Measurements from ENCODE around the gene HERC3.

HERC3 gene

DNA sequence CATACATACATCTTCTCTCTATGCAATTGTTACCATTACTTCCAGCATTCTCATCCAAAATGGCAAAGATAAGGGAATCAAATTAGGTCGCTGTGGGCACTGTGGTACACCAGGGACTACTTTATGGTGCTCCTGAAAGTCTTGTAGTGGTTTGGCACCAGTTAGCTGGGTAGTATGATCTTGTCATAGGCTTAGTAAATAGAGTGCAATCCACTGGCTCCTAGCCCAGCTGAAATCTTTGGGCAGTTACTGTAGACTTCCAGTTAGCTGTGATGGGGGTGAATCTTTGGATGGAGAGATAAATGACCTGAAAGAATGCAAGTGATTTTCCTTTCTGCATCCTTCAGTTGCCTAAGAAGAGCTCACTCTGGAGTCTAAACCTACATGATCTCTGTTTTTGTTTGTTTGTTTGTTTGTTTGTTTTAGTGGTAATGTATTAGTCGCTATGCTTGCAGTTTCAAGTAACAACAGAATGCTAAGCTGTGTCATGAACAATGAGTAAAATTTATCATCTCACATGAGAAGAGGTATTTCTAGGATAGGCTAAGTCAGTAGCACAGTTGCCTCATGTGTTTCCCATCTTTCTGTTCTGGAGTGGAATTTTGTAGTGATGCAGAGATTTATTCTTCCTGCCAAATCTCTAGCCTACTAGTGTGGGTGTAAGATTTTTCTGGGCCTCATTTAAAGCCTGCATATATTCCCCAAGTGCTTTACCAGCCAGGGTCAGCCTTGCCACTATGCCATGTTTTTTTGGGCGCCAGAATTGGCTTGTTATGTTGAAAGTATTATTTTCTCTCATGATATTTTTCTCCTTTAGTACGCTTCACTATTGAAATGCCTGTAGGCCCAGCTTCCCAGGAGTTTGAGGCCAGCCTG lies 24.2 kb downstream of the HERC3 start:
- H3K4me3 ChIP-seq (ENCODE audit: low read depth, low read length) = no peak overlapping the region
- TF ChIP-seq, protein P1, sequence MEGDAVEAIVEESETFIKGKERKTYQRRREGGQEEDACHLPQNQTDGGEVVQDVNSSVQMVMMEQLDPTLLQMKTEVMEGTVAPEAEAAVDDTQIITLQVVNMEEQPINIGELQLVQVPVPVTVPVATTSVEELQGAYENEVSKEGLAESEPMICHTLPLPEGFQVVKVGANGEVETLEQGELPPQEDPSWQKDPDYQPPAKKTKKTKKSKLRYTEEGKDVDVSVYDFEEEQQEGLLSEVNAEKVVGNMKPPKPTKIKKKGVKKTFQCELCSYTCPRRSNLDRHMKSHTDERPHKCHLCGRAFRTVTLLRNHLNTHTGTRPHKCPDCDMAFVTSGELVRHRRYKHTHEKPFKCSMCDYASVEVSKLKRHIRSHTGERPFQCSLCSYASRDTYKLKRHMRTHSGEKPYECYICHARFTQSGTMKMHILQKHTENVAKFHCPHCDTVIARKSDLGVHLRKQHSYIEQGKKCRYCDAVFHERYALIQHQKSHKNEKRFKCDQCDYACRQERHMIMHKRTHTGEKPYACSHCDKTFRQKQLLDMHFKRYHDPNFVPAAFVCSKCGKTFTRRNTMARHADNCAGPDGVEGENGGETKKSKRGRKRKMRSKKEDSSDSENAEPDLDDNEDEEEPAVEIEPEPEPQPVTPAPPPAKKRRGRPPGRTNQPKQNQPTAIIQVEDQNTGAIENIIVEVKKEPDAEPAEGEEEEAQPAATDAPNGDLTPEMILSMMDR (IDR thresholded peaks at IDR 0.05; ENCODE audit: control insufficient read depth, extremely low read depth, insufficient read depth) = no peak
- DNase-seq (ENCODE audit: low read depth) = no peak

DNA sequence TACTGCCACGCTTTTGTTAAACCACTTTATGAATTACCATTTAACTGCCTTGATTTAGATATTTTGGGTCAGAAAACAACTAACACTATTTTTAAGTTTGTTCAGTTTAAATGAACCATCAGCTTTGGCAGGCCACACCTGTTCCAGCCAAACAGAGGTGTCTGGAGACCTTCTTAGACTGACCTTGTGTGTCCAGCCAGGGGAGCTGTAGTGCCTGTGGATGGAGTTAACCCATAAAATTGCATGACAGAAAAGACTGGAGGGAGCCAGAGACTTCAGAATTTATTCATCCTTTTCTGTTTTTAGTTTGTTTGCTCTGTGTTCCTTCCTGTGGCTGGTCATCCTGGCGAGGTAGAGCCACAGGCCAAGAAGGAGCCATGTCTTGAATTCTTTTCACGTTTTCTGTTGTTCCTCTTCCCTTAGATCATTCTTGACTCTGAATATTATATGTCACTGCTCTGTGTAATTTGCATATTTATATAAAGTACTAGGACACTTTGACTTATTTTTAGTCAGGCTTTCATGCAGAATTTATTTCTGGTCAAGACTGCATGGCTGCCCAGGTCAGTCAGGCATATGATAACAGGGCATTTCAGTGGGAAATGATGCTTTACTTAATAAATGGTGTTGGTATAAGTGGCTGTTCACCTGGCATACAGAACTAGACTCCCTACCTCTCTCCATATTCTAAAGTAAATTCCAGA lies 26.7 kb downstream of the HERC3 start:
- TF ChIP-seq, protein P1 (IDR thresholded peaks at IDR 0.05; ENCODE audit: control insufficient read depth, extremely low read depth, insufficient read depth) = no peak
- no peak for DNase-seq (ENCODE audit: low read depth)
- H3K4me3 ChIP-seq (ENCODE audit: low read depth, low read length) = no peak overlapping the region

DNA sequence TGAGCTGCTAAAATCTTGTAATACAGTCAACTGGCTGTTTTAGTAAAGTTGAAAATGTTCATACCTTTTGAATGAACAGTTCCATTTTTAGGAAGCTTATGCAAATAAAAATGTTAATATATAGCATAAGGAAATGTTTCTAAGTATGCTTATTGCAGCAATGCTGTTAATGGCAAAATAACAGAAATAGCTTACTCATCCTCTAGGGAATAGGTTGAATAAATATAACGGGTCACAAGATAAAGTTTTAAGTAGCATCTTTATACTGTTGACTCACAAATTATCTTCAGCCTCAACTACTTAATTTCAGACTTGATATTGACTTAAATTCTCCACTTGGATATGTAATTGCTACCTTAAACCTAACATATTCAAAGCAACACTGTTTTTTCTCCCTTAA lies 27.7 kb downstream of the HERC3 start:
- DNase-seq (ENCODE audit: low read depth) = no peak
- TF ChIP-seq, protein P1 (IDR thresholded peaks at IDR 0.05; ENCODE audit: control insufficient read depth, extremely low read depth, insufficient read depth) = no peak
- H3K4me3 ChIP-seq (ENCODE audit: low read depth, low read length) = no peak overlapping the region

DNA sequence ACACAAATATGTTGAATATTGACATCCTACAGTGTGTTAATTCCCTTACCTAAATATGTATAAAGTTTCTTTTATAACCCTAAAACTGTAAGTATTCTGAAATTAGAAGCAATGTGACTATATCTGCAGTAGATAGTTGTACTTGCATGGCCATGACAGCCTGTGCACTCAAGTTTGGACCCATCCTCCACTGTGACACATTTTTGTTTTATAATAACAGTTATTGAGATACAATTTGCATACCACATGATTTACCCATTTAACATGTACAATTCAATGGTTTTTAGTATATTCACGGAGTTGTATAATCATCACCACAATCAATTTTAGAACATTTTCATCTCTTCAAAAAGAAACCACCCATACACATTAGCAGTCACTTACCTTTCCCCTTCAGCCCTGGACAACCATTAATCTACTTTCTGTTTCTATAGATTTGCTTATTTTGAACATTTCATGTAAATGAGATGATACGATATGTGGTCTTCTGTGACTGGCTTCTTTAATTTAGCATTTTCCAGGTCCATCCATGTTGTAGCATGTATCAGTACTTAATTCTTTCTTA lies 29.6 kb downstream of the HERC3 start:
- no peak for DNase-seq (ENCODE audit: low read depth)
- H3K4me3 ChIP-seq (ENCODE audit: low read depth, low read length) = no peak overlapping the region
- TF ChIP-seq, protein P1 (IDR thresholded peaks at IDR 0.05; ENCODE audit: control insufficient read depth, extremely low read depth, insufficient read depth) = no peak

DNA sequence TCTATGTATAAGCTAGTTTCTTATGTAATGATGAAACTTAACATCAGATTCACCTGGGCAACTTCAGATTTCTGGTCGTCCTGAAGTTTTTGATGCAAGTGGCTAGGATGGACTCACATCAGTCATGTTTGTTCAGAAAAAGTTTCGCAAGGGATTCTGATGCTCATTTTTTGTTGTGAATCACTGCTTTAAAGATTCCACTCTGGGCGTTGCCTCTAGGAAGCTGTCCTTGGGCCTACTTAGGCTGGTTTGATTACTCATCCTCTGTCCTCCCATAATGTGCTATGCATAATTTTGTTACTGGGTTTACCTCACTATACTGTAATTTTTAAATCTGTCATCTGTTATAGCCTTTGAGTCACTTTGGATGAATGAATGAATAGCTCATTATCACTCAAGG lies 30.8 kb downstream of the HERC3 start:
- TF ChIP-seq, protein P1 (IDR thresholded peaks at IDR 0.05; ENCODE audit: control insufficient read depth, extremely low read depth, insufficient read depth) = no peak
- DNase-seq (ENCODE audit: low read depth) = no peak
- no peak overlapping the region for H3K4me3 ChIP-seq (ENCODE audit: low read depth, low read length)

DNA sequence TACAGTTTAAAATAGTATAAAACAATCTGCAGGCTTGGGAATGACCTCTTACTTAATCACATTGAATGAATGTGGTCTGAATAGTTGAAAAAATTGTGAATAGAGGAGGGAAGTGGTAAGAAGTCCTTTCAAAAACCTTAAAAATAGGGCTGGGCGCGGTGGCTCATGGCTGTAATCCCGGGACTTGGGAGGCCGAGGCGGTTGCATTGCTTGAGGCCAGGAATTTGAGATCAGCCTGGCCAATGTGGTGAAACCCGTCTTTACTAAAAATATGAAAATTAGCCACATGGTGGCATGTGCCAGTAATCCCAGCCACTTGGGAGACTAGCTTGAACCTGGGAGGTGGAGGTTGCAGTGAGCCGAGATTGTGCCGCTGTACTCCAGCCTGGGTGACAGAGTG lies 36.5 kb downstream of the HERC3 start:
- TF ChIP-seq, protein P1 (IDR thresholded peaks at IDR 0.05; ENCODE audit: control insufficient read depth, extremely low read depth, insufficient read depth) = no peak
- DNase-seq (ENCODE audit: low read depth) = no peak
- no peak overlapping the region for H3K4me3 ChIP-seq (ENCODE audit: low read depth, low read length)
